Uterus (tissue), 2 donors: ENCODE data around the gene SCARB2.

Experiments used
- CTCF ChIP-seq, 4 experiments: fragments of 200-600 bp in 2 of 4; fragments of 450-650 bp in 2 of 4; sonication (generic) in 2 of 4; IDR thresholded peaks; one replicate each; pipeline ENCODE4 v1.5.1; 2016 to 2019; ENCODE audit warnings: antibody characterized with exemption in 4 of 4, mild to moderate bottlenecking in 2 of 4, moderate library complexity in 1 of 4
- POLR2A ChIP-seq, 2 donors: fragments of 450-650 bp; IDR thresholded peaks; one replicate each; pipeline ENCODE4 v1.6.1; 2016; ENCODE audit warnings: antibody characterized with exemption in 2 of 2, mild to moderate bottlenecking in 1 of 2, moderate library complexity in 1 of 2

GRCh38 chr4:76201276-76201675 is 12.3 kb downstream of the SCARB2 start:
- TF ChIP-seq CTCF (IDR thresholded peaks at IDR 0.05) (no peak), POLR2A (IDR thresholded peaks at IDR 0.05) (no peak)
